HL-60/S4 treated with phorbol 12-myristate 13-acetate at 8.2 ng/mL for 4 days and 3 days (cell line): Measurements from ENCODE around the gene MTHFR.

Source experiments
- in situ Hi-C: fragments of 300-500 bp; cut with MboI; formaldehyde crosslinking; loops from 2 replicates; pipeline ENCODE4 v1.15.0; 2022; ENCODE audit warnings: low sequenced_read_pairs

The MTHFR gene

GRCh38 chr1:11805422-11806306 lies at the start of gene MTHFR, which contains the start of gene CLCN6:
MTHFR (minus strand) TSS chr1:11805964; CDS start chr1:11803116, 2,848 bp downstream.
CLCN6 (plus strand) TSS chr1:11806191; CDS start chr1:11806263, 72 bp downstream.
- in situ Hi-C loops, result no loop called here

GRCh38 chr1:11855430-11855829 lies 49.7 kb upstream of the MTHFR start:
- in situ Hi-C loops, result no loop called here

DNA sequence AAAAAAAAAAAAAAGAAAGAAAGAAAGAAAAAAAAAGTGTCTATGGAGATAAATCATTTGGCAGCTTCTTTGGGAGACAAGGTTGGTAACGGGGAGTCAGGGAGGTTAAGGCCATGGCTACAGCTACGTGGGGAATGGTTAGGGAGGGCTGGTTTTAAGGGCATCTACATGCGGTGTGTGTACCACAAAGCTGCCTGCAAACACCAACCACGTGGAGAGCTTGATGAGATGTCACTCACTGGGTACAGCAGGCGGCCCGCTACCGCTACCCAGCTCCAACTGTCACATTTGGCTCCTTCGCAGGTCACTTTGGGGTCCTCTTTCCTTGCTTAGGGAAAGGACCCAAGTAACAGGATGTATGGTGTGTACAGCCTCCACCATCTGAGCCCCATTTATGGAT lies 48.8 kb upstream of the MTHFR start:
- in situ Hi-C loops, result no loop called here

DNA sequence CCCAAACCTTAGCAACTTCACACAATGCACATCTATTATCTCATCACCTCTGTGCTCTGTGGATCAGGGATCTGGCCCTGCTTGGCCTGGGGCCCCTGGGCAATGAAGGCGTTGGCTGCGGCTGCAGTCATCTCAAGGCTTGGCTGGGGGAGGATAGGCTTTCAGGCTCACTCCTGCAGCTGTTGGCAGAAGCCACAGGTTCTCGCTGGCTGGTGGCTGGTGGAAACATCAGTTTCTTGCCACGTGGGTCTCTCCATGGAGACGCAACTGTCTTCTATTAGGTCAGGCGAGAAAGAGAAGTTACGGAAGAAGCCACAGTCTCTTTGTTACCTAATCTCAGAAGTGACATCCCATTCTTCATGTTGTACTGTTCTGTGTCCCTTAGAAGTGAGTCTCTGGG lies 45.4 kb upstream of the MTHFR start:
- in situ Hi-C loops, result no loop called here

DNA sequence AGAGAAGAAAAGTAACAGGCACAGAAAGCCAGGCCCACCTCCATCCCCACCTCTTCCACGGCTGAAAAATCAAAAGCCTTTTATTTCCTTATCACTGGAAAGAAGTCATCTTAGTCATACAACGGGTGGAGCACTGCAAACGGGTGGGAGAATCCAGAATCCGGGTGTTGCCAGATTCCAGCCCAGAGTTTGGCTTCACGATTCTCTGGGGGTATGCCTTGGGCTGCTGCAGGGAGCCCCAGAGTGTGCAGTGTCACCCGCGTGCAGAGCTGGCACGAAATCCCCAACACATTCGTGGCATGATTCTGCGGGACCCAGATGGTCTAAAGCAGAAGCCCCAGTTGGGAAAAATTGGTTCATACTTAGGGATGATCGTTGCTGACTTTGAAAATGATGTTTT lies 44.4 kb upstream of the MTHFR start:
- in situ Hi-C loops, result no loop called here

DNA sequence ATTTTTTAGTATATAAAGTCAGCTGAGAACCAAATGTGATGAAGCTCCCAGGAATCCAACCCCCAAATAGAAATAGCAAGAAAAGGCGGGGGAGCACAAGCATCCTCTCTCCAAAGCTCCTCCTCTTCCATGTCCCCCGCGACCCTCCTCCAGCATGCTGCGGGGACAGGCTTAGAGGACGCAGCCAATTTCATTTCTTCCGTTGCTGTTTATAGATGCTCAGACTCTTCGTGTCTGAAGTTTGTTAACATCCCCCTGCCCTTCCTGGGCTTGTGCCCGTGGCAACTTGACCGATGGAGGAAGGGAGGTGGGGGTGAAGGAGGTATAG lies 42.6 kb upstream of the MTHFR start:
- in situ Hi-C loops, result loop anchor here (25.0 kb wide), 1 partner anchor 139 kb away; the partner anchor contains the start of gene MFN2

- in situ Hi-C loops, result loop anchor here (25.0 kb wide), 1 partner anchor 139 kb away; the partner anchor contains the start of gene MFN2
These were observed 42.1 kb upstream of the MTHFR start, which contains the start of gene NPPA for GRCh38 chr1:11847667-11848372. NPPA (minus strand) TSS chr1:11847783; CDS start chr1:11847684, 99 bp downstream.

DNA sequence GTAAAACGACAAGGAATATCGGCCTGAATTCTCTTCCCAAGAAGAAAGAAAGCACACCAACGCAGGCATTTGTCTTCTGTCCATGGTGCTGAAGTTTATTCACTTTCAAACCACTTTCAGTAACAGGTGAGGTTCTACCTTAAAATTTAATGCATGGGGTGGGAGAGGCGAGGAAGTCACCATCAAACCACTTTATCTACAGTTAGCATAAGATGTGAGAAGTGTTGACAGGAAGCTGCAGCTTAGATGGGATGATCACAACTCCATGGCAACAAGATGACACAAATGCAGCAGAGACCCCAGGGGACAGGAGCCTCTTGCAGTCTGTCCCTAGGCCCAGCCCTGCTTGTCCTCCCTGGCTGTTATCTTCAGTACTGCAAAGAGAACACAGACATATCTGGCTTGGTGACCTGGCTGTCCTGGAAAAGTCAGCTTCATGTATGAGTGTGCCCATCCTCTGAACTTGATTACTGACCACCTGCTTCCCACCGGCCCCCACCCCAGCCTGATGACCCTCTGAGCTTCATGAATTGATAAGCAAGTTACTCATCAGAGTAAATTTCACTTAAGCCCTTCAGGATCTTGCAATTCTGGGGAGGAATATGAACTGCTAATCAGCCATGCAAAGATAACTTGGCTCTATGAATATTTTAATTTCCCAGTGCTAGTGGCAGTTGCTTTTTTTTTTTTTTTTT lies 40.0 kb upstream of the MTHFR start:
- in situ Hi-C loops, result loop anchor here (25.0 kb wide), 1 partner anchor 142 kb away; the partner anchor contains the start of gene MFN2

DNA sequence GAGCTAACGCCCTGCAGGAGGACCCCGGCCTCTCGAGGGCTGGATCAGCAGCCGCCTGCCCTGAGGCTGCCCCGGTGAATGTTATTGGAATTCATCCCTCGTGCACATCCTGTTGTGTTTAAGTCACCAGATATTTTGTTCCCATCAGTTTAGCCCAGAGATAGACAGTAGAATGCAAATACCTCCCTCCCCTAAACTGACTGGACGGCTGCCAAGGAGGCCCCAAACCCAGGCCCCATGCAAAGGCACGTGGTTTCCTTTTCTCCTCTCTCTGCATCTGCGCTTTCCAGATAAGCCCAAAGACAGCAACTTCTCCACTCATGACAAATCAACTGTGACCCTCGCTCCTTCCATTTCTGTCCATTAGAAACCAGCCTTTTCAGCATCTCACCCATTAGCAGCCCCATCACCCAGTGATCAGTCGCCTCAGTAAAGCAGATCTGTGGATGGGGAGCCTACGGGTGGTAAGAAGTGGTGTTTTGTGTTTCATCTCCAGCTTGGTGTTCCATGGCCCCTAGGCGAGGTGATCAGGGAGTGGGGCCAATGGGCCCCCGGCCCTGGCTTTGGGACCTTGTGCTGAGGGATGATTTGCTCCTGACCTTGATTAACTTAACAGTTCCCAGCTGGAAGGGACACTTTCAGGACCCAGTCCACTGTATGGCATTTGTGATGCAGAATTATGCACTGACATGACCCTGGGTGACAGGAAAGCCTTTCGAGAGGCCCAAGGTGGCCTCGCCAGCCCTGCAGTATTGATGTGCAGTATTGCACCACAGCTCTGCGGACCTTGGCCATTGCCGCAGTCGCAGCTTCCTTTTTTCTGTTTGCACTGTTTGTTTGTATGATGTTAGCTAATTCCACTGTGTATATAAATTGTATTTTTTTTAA lies 36.6 kb upstream of the MTHFR start:
- in situ Hi-C loops, result loop anchor here (25.0 kb wide), 1 partner anchor 145 kb away; the partner anchor contains the start of gene MFN2

GRCh38 chr1:11841245-11842153 lies 35.7 kb upstream of the MTHFR start:
- in situ Hi-C loops, result loop anchor here (25.0 kb wide), 1 partner anchor 146 kb away; the partner anchor contains the start of gene MFN2

DNA sequence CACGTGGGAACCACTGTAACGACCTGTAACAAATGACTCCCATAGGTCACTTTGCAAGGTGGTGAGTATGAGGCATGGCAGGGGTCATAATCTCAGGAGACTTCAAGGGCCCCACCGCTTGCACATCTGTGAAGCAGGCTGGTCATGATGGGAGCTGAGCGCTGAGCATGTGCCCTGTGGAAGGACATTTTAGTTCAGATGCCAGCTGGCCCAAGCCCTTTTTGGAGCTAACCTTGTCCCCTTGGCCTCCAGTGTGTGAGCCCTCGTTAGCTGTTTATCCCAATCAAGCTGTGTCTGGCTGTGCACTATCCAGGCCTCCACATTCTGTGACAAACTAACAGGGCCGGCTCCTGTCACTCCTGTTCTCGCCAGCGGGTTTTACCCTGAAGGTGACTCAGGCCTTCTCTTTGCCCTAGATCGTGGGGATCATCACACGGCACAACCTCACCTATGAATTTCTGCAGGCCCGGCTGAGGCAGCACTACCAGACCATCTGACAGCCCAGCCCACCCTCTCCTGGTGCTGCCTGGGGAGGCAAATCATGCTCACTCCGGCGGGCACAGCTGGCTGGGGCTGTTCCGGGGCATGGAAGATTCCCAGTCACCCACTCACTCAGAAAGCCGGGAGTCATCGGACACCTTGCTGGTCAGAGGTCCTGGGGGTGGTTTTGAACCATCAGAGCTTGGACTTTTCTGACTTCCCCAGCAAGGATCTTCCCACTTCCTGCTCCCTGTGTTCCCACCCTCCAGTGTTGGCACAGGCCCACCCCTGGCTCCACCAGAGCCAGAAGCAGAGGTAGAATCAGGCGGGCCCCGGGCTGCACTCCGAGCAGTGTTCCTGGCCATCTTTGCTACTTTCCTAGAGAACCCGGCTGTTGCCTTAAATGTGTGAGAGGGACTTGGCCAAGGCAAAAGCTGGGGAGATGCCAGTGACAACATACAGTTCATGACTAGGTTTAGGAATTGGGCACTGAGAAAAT lies 34.3 kb upstream of the MTHFR start:
- in situ Hi-C loops, result loop anchor here (5.0 to 25.0 kb wide), 2 partner anchors 62 to 147 kb away; partner anchors contain the start of gene MFN2

- in situ Hi-C loops, result loop anchor here (5.0 to 25.0 kb wide), 2 partner anchors 64 to 149 kb away; partner anchors contain the start of gene MFN2
These were observed 32.8 kb upstream of the MTHFR start for GRCh38 chr1:11838349-11839272.

DNA sequence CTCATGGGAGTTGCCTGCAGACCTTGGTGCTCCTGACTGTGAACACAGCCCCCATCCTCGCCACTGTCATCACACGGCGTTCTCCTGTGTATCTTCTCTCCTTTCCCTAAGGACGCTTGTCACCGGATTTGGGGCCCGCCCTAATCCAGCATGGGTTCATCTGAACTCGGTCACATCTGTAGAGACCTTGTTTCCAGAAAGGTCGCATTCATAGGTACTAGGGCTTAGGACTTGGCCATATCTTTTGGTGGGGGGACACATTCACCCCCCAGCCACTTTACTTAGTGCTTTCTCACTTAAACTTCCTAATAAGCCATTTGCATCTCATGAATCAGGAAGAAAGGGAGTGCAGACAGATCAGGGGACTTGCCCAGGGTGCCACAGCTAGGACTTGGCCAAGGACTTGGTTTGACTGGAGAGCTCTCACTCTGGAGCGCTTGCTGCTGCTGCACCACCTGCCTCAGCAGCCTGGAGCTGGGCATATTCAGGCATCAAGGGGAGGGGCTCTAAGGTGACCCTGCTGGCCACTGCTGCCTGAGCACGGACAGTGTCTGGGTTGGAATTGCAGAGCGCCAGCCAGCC lies 32.1 kb upstream of the MTHFR start:
- in situ Hi-C loops, result loop anchor here (5.0 to 25.0 kb wide), 2 partner anchors 64 to 149 kb away; partner anchors contain the start of gene MFN2

DNA sequence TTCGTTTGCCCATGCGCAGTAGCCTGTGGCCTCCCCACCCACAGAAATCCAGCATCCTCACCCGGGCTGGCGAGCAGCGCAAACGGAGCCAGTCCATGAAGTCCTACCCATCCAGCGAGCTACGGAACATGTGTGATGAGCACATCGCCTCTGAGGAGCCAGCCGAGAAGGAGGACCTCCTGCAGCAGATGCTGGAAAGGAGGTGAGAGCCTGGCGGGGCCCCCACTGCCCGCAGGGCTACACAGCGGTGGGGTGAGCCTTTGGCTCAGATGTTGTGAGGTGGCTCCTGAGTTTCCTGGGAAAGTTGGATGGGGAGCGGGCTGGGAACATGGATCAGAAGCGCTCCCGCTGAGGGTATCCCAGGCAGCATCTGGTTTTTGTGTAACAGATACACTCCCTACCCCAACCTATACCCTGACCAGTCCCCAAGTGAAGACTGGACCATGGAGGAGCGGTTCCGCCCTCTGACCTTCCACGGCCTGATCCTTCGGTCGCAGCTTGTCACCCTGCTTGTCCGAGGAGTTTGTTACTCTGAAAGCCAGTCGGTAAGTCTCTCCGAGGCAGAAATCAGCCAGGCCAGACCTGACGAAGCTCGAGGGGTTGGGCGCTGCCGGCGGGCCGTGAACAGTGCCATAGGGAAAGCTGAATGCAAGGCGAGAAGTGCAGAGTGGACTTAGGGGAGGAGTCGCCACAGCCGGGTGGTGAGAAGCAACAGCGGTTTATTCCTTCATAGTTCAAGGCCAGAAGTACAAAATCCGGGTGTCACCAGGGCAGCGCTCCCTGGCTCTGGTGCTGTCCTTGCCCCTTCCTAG lies 31.4 kb upstream of the MTHFR start:
- in situ Hi-C loops, result loop anchor here (5.0 to 25.0 kb wide), 2 partner anchors 65 to 150 kb away; partner anchors contain the start of gene MFN2
